Mammary epithelial cell (primary cell): Measurements from ENCODE around the gene ADARB1.

Source experiments
- EZH2 ChIP-seq: IDR thresholded peaks from 2 replicates; pipeline ENCODE4 v1.6.1; 2012; ENCODE audit warnings: low read length, inconsistent platforms, borderline replicate concordance
- TF ChIP-seq, protein P1 (sequence below), 2 donors: IDR thresholded peaks in 1 of 2; conservative IDR thresholded peaks in 1 of 2; 2 replicates each; pipeline ENCODE4 v1.5.1; 2011 to 2012; ENCODE audit warnings: inconsistent platforms in 2 of 2, low read length in 2 of 2, mild to moderate bottlenecking in 2 of 2, control low read depth in 1 of 2, low read depth in 1 of 2; ENCODE audit not compliant: insufficient read depth in 1 of 2; ENCODE audit errors: extremely low read depth in 1 of 2

DNA sequence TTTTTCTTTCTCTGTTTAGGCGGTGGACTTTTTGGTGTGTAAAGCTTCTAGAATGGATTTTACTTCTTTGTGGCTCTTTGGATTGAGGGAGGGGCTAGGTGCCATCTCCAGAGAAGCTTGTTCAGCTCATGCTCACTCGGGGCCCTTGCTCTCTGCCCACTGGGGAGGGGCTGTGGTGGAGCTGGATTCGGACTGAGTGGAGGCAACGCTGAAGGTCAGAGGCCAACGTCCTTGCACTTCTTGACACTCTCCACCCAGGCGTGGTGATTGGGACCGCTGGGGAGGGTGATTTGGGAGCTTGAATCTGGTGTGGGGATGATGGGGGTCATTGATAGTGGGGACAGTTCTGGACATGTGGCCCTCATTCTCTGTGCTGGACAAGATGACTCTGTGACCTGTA lies 52.6 kb downstream of the ADARB1 start:
- TF ChIP-seq, protein P1, sequence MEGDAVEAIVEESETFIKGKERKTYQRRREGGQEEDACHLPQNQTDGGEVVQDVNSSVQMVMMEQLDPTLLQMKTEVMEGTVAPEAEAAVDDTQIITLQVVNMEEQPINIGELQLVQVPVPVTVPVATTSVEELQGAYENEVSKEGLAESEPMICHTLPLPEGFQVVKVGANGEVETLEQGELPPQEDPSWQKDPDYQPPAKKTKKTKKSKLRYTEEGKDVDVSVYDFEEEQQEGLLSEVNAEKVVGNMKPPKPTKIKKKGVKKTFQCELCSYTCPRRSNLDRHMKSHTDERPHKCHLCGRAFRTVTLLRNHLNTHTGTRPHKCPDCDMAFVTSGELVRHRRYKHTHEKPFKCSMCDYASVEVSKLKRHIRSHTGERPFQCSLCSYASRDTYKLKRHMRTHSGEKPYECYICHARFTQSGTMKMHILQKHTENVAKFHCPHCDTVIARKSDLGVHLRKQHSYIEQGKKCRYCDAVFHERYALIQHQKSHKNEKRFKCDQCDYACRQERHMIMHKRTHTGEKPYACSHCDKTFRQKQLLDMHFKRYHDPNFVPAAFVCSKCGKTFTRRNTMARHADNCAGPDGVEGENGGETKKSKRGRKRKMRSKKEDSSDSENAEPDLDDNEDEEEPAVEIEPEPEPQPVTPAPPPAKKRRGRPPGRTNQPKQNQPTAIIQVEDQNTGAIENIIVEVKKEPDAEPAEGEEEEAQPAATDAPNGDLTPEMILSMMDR (conservative IDR thresholded peaks at IDR 0.05 in 1 of 2, IDR thresholded peaks at IDR 0.05 in 1 of 2; ENCODE audit: extremely low read depth in 1 of 2, insufficient read depth in 1 of 2, low read depth in 1 of 2, low read length in 2 of 2): no peak
- TF ChIP-seq EZH2: no peak
